LNCaP clone FGC (cell line): ENCODE results near the gene FBXL7.

Source experiments
- DNase-seq: peaks from one replicate; pipeline ENCODE4 v3.0.0-alpha.2; 2011; ENCODE audit warnings: low read depth
- H3K4me3 ChIP-seq: 2 replicates; pipeline ENCODE4 v1.5.1; 2011; ENCODE audit warnings: mild to moderate bottlenecking, low read depth, low read length, control low read depth
- TF ChIP-seq, protein P1 (sequence below): IDR thresholded peaks from 2 replicates; pipeline ENCODE4 v1.5.1; 2012; ENCODE audit warnings: mild to moderate bottlenecking; ENCODE audit not compliant: control insufficient read depth, insufficient read depth; ENCODE audit errors: extremely low read depth

Gene FBXL7

DNA sequence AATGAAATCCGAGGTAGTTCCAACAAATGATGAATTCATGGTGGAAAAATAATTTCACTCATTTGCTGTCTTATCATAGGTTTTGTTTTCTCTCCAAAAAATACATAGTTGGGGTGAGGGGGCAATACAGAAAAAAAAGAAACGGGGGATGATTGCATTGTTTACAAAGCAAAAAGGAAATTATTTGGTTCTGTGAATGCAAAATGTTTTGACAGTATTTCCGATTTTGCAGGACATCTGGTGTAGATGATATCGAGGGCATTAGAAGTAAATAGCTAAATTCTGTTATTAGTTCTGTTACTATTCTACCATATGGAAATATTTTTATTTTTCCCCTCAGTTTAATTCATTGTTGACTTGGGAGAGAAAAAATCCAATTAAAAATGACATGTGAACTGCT is 477.9 kb downstream of the FBXL7 start:
- TF ChIP-seq, protein P1, sequence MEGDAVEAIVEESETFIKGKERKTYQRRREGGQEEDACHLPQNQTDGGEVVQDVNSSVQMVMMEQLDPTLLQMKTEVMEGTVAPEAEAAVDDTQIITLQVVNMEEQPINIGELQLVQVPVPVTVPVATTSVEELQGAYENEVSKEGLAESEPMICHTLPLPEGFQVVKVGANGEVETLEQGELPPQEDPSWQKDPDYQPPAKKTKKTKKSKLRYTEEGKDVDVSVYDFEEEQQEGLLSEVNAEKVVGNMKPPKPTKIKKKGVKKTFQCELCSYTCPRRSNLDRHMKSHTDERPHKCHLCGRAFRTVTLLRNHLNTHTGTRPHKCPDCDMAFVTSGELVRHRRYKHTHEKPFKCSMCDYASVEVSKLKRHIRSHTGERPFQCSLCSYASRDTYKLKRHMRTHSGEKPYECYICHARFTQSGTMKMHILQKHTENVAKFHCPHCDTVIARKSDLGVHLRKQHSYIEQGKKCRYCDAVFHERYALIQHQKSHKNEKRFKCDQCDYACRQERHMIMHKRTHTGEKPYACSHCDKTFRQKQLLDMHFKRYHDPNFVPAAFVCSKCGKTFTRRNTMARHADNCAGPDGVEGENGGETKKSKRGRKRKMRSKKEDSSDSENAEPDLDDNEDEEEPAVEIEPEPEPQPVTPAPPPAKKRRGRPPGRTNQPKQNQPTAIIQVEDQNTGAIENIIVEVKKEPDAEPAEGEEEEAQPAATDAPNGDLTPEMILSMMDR = no peak
- DNase-seq = no peak
- H3K4me3 ChIP-seq = no peak overlapping the region

DNA sequence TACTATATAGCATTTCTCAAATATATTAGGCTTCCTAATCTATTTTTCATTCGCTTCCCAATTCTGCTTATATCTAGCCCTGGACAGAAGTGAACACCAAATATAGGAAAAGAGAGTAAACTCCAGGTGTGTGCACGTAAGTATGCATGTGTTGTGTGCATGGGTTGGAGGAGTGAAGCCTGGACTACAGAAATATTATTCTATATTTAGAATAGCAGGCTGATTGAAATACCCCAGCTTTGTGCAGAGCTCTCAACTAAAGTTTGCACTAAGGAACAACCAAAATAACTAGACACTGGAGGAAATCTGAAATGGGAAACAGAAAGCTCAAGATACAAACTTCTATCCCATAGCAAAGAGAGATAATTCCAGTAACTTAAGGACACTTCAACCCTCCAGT is 480.9 kb downstream of the FBXL7 start:
- no peak for DNase-seq
- no peak overlapping the region for H3K4me3 ChIP-seq
- TF ChIP-seq, protein P1 = no peak

DNA sequence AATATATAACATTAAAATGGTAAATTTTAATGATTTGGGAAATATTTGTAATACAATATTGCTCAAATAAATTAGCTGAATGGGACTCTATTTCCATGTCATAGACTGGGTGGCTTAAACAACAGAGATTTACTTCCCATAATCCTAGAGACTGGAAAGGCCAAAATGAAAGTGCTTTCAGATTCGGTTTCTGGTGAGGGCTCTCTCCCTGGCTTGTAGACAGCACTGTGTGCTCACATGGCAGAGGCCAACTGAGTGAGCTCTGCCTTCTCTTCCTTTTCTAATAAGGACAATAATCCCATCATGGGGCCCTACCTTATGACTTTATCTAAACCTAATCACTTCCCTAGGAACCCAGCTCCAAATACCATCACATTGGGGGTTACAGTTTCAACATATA is 483.4 kb downstream of the FBXL7 start:
- DNase-seq = no peak
- no peak overlapping the region for H3K4me3 ChIP-seq
- TF ChIP-seq, protein P1 = no peak
